Left lung (tissue), 10 donors: Measurements from ENCODE around the gene NLGN4Y. TPM values are rescaled to one million over a fixed set of nuclear protein-coding genes. Genes with fewer than 3 reads are reported as not detected.

Experiments used
- ATAC-seq: fragments of 200-7000 bp; cut with Tn5 transposase; one replicate; pipeline ENCODE4 v1.9.1; 2020; ENCODE audit warnings: moderate library complexity
- DNase-seq, 4 donors: peaks; one replicate each; pipeline ENCODE4 v3.0.0-alpha.2; 2013 to 2020
- H3K27ac ChIP-seq, 2 donors: fragments of 200-600 bp; sonication (generic) in 1 of 2; one replicate each; pipeline versions ENCODE4 v1.5.0 to v1.8.0; 2020 to 2021
- H3K27me3 ChIP-seq, 2 donors: fragments of 200-600 bp; sonication (generic) in 1 of 2; one replicate each; pipeline versions ENCODE4 v1.5.0 to v1.8.0; 2020 to 2021
- H3K36me3 ChIP-seq, 2 donors: fragments of 200-600 bp; sonication (generic) in 1 of 2; one replicate each; pipeline versions ENCODE4 v1.5.0 to v1.8.0; 2020 to 2021
- H3K4me1 ChIP-seq, 2 donors: fragments of 200-600 bp; one replicate each; pipeline ENCODE4 v1.8.0; 2021
- H3K4me3 ChIP-seq, 2 donors: fragments of 200-600 bp; sonication (generic) in 1 of 2; one replicate each; pipeline versions ENCODE4 v1.5.0 to v1.8.0; 2020 to 2021; ENCODE audit warnings: mild to moderate bottlenecking in 1 of 2
- H3K9me3 ChIP-seq, 2 donors: fragments of 200-600 bp; sonication (generic) in 1 of 2; one replicate each; pipeline versions ENCODE4 v1.5.0 to v1.8.0; 2020 to 2021
- CTCF ChIP-seq, 2 donors: fragments of 200-600 bp; sonication (generic) in 1 of 2; IDR thresholded peaks; one replicate each; pipeline versions ENCODE4 v1.5.0 to v1.8.0; 2021; ENCODE audit warnings: antibody characterized with exemption in 2 of 2
- intact Hi-C, 2 donors: fragments of 100-400 bp; cut with DNase I; formaldehyde crosslinking; loops; one replicate each; pipeline versions ENCODE4 v1.11.2 to v1.14.2; 2022
- polyA plus RNA-seq, 6 donors: library from polyadenylated mRNA; unstranded; fragments of 120-200 nt; gene quantifications; one replicate each; pipeline ENCODE4 v1.2.1, GENCODE V29; 2013; ENCODE audit not compliant: insufficient read length in 6 of 6
- total RNA-seq, 2 donors: library from RNA; stranded (reverse); fragmentation: NEBNext Ultra II Directional; extraction: Animal tissue kit (Norgen Biotek cat#: 25700); gene quantifications; one replicate each; pipeline ENCODE4 v1.2.1, GENCODE V29; 2021
- donor health status: DM: no; HTN: yes; CAD: no.
- donor health status: DM: no; HTN: no; CAD: no.

The NLGN4Y gene
- total and polyA plus RNA-seq, 8 donors: 0.09 to 22.0 (median 3.2) TPM; not detected in 1

- no peaks in the 10 kb centered on the region for H3K27me3 ChIP-seq
- no peak for TF ChIP-seq CTCF (IDR thresholded peaks at IDR 0.05)
- no peak overlapping the region for H3K4me3 ChIP-seq
- intact Hi-C loops: no loop called here
- no peaks in the 10 kb centered on the region for H3K36me3 ChIP-seq
- no peak overlapping the region for H3K27ac ChIP-seq
- H3K4me1 ChIP-seq: no peaks in the 10 kb centered on the region
- DNase-seq: no peak
- H3K9me3 ChIP-seq: no peaks in the 10 kb centered on the region
- ATAC-seq: no peak
These were observed 12.4 kb downstream of the NLGN4Y start for GRCh38 chrY:14536703-14537102.

- no peak overlapping the region for H3K27ac ChIP-seq
- H3K36me3 ChIP-seq: no peaks in the 10 kb centered on the region
- no peaks in the 10 kb centered on the region for H3K4me1 ChIP-seq
- H3K4me3 ChIP-seq: no peak overlapping the region
- intact Hi-C loops: no loop called here
- no peaks in the 10 kb centered on the region for H3K9me3 ChIP-seq
- ATAC-seq (no peak), DNase-seq (no peak)
- TF ChIP-seq CTCF (IDR thresholded peaks at IDR 0.05): no peak
- no peaks in the 10 kb centered on the region for H3K27me3 ChIP-seq
These were observed 19.2 kb downstream of the NLGN4Y start for GRCh38 chrY:14543506-14543905.

GRCh38 chrY:14581294-14581693 is 57.0 kb downstream of the NLGN4Y start:
- DNase-seq: no peak
- TF ChIP-seq CTCF (IDR thresholded peaks at IDR 0.05): no peak
- Histone ChIP-seq H3K27ac (no peak overlapping the region), H3K36me3 (no peaks in the 10 kb centered on the region), H3K4me3 (no peak overlapping the region), H3K9me3 (no peaks in the 10 kb centered on the region), H3K4me1 (no peaks in the 10 kb centered on the region), H3K27me3 (no peaks in the 10 kb centered on the region)
- ATAC-seq: no peak
- intact Hi-C loops: no loop called here

- no peaks in the 10 kb centered on the region for H3K4me1 ChIP-seq
- no peaks in the 10 kb centered on the region for H3K9me3 ChIP-seq
- no peak overlapping the region for H3K4me3 ChIP-seq
- no peak overlapping the region for H3K27ac ChIP-seq
- no peaks in the 10 kb centered on the region for H3K36me3 ChIP-seq
- TF ChIP-seq CTCF (IDR thresholded peaks at IDR 0.05): no peak
- DNase-seq (no peak), ATAC-seq (no peak)
- intact Hi-C loops: no loop called here
- no peaks in the 10 kb centered on the region for H3K27me3 ChIP-seq
These were observed 62.4 kb downstream of the NLGN4Y start for GRCh38 chrY:14586725-14587124.

GRCh38 chrY:14601372-14601771 is 77.0 kb downstream of the NLGN4Y start:
- intact Hi-C loops: no loop called here
- TF ChIP-seq CTCF (IDR thresholded peaks at IDR 0.05): no peak
- Histone ChIP-seq H3K4me3 (no peak overlapping the region), H3K27ac (no peak overlapping the region), H3K4me1 (no peaks in the 10 kb centered on the region), H3K36me3 (no peaks in the 10 kb centered on the region), H3K9me3 (no peaks in the 10 kb centered on the region), H3K27me3 (no peaks in the 10 kb centered on the region)
- no peak for ATAC-seq
- DNase-seq: no peak
